Measurements from ENCODE around the gene CA12. TPM values are rescaled to one million over a fixed set of nuclear protein-coding genes. Genes with fewer than 3 reads are reported as not detected.

CA12 gene
- total RNA-seq, 1 donor from 2014 or later = 0.25 TPM

DNA sequence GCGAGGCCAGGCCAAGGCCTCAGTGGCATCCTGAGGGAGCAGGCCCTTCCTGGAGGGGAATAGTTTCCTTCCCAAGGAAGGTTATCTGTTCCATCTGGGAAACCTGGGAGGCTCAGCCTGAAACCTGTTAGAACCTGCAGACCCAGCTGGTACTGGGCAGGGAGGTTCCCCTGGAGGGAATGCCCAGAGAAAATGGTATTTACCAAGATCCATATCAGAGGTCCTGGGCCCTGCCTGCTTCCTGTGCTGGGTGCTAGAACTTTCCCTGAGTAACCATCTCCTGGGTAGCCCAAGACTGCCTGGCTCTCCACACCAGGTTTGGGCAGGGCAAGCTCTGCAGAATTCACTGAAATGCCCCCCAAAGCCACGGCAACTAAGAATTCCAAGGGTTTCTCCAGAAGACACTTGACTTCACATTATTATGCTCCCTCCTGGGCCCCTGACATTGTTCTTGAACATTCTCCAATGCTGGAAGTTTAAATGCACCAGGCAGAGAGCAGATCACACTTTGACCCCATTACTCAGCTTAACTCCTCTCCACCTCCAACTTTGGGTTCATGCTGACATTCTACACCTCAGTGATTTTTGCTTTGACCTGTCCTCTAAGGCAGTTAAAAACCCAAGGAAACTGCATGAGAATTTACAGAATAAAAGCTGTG lies 2.0 kb downstream of the CA12 start:
- DNase-seq = no peak
- intact Hi-C loops (cut with micrococcal nuclease) = no loop called here
- Histone ChIP-seq H3K9me3 (replicated peaks) (no peaks in the 10 kb centered on the region), H3K36me3 (no peaks in the 10 kb centered on the region), H3K27ac (replicated peaks) (no peak overlapping the region), H3K27me3 (ENCODE audit: low read depth) (peaks cover 64% of the 10 kb centered on the region), H3K4me3 (no peak overlapping the region), H3K4me1 (peaks cover 22% of the 10 kb centered on the region)
- TF ChIP-seq, protein P1, sequence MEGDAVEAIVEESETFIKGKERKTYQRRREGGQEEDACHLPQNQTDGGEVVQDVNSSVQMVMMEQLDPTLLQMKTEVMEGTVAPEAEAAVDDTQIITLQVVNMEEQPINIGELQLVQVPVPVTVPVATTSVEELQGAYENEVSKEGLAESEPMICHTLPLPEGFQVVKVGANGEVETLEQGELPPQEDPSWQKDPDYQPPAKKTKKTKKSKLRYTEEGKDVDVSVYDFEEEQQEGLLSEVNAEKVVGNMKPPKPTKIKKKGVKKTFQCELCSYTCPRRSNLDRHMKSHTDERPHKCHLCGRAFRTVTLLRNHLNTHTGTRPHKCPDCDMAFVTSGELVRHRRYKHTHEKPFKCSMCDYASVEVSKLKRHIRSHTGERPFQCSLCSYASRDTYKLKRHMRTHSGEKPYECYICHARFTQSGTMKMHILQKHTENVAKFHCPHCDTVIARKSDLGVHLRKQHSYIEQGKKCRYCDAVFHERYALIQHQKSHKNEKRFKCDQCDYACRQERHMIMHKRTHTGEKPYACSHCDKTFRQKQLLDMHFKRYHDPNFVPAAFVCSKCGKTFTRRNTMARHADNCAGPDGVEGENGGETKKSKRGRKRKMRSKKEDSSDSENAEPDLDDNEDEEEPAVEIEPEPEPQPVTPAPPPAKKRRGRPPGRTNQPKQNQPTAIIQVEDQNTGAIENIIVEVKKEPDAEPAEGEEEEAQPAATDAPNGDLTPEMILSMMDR (IDR thresholded peaks at IDR 0.05; ENCODE audit: borderline replicate concordance) = no peak

DNA sequence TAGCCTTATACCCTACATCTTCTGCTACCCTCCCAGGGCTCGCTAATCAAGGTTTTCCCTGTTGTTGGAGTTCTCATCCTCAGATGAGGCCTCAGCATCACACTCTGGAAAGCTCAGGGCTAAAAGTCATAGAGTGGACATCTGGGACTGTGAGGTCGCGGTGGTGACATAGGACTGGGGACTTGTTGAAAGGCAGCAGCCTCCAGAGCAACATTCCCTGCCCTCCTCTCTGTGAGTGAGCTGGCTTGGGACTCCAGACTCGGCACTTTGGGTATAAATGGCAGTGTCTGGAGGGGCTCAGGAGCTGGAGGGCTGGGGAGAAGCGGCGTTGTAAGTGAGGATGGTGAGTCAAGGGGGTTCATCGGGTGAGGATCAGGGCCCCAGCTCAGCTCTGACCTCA lies 2.7 kb downstream of the CA12 start:
- Histone ChIP-seq H3K4me3 (no peak overlapping the region), H3K9me3 (replicated peaks) (no peaks in the 10 kb centered on the region), H3K4me1 (peaks cover 27% of the 10 kb centered on the region), H3K27ac (replicated peaks) (no peak overlapping the region), H3K36me3 (no peaks in the 10 kb centered on the region), H3K27me3 (ENCODE audit: low read depth) (peaks cover 64% of the 10 kb centered on the region)
- TF ChIP-seq, protein P1 (IDR thresholded peaks at IDR 0.05; ENCODE audit: borderline replicate concordance) = no peak
- intact Hi-C loops (cut with micrococcal nuclease) = no loop called here
- no peak for DNase-seq

DNA sequence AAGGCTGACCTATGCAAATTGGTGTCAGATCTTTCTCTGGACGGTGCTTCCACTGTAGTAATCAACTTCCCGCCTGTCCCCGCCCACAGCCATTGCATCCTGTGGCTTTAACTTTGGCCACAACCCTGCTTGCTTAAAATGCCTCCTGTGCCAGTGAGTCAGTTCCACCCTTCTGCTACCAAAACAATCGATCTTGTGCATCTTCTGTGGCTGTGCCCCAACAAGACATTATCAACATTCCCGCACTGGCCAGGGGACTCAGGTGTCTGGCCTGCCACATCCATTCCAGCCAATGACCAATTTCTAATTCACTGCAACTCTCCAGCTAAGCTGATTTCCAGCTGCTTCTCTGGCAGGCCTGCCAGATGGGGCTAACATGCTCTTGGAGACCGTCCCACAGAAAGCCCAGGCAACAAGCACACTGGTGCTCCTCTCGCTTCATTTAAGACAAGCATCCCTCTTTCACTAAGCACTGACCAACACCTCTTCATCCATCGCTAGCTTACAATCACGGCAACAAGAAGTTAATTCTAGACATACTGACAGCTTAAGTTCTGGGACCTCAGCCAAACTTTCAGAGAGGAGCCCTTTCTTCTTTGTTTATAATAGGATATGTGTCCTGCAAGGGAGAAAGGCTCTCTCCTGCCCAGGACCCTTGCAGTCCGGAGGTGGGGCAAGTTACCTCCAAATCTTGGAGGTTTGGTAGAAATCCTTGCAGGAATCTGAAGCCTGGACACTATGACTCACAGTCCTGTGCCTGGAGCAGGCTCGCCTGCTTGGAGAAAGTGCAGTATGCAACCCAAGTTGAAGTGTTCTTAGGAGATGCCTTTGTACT lies 6.7 kb downstream of the CA12 start:
- intact Hi-C loops (cut with micrococcal nuclease) = no loop called here
- no peak overlapping the region for H3K4me3 ChIP-seq
- peaks cover 21% of the 10 kb centered on the region for H3K4me1 ChIP-seq
- peak; percentile 31 for DNase-seq
- H3K36me3 ChIP-seq = no peaks in the 10 kb centered on the region
- no peaks in the 10 kb centered on the region for H3K9me3 ChIP-seq (replicated peaks)
- H3K27ac ChIP-seq (replicated peaks) = no peak overlapping the region
- TF ChIP-seq, protein P1 (IDR thresholded peaks at IDR 0.05; ENCODE audit: borderline replicate concordance) = no peak
- H3K27me3 ChIP-seq (ENCODE audit: low read depth) = peaks cover 32% of the 10 kb centered on the region

DNA sequence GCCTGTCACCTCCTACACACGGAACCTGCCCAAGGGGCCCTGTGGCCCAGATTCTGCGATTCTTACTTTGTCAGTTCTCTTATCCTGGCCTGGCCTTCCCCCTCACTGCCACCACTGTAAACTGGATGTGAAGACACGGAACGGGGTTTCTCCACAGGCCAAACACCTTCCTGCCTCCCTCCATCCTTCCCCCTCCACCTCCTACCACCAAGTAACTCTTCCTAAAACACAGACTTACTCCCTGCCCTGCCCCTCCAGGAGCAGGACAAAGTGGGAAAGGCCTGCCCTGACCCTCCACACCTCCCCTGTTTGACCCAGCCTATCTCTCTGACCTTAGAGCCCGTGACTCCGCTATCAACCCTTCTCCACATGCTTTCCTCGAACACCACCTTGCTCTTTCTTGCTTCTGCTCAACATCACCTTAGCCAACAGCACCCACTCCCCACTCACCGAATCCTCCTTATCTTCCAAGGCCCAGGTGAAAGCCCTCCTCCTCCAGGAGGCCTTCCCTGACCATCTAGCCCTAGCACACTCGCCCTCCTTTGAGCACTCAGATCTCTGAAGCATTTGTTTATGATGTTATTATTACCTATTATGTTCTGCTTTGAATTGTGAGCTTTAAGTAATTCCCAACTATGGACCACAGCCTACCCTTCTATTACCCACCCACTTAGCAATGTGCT lies 7.6 kb downstream of the CA12 start:
- H3K9me3 ChIP-seq (replicated peaks) = no peaks in the 10 kb centered on the region
- H3K36me3 ChIP-seq = no peaks in the 10 kb centered on the region
- no peak overlapping the region for H3K27ac ChIP-seq (replicated peaks)
- H3K27me3 ChIP-seq (ENCODE audit: low read depth) = peaks cover 23% of the 10 kb centered on the region
- peaks cover 21% of the 10 kb centered on the region for H3K4me1 ChIP-seq
- DNase-seq = no peak
- no peak overlapping the region for H3K4me3 ChIP-seq
- intact Hi-C loops (cut with micrococcal nuclease) = no loop called here
- TF ChIP-seq, protein P1 (IDR thresholded peaks at IDR 0.05; ENCODE audit: borderline replicate concordance) = no peak

DNA sequence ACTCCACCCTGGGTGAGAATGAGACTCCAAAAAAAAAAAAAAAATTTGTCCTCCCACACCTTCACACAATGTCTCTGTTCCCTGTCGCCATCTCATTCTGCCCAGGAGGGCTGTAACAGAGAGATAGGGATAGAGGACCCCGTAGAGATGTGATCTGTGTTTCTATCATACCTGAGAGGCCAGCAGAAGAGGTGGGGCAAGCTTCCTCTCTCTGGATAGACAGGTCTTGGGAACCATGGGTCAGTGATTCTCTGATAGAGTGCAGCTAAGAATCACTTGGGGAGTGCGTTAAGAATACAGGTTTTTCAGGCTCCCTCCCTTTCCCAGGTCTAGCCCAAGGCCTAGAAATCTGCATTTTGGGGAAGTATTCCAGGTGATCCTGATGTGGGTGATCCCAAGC lies 8.3 kb downstream of the CA12 start:
- H3K36me3 ChIP-seq = no peaks in the 10 kb centered on the region
- peaks cover 16% of the 10 kb centered on the region for H3K27me3 ChIP-seq (ENCODE audit: low read depth)
- no peak for DNase-seq
- H3K9me3 ChIP-seq (replicated peaks) = no peaks in the 10 kb centered on the region
- TF ChIP-seq, protein P1 (IDR thresholded peaks at IDR 0.05; ENCODE audit: borderline replicate concordance) = no peak
- H3K4me3 ChIP-seq = no peak overlapping the region
- peaks cover 21% of the 10 kb centered on the region for H3K4me1 ChIP-seq
- intact Hi-C loops (cut with micrococcal nuclease) = no loop called here
- H3K27ac ChIP-seq (replicated peaks) = no peak overlapping the region

All from left ventricle myocardium inferior (tissue), 1 donor.